Thyroid gland (tissue), 4 donors: ENCODE results near the gene MKNK2. TPM values are rescaled to one million over a fixed set of nuclear protein-coding genes. Genes with fewer than 3 reads are reported as not detected.
A peak's percentile ranks its signal among the peaks of the same experiment; 100 is the strongest.

Experiments
- DNase-seq, 2 donors: peaks; one replicate each; pipeline ENCODE4 v3.0.0-alpha.2; 2019
- H3K27ac ChIP-seq, 3 donors: fragments of 200-600 bp; sonication (generic); 1 replicate in 2 of 3; 2 replicates in 1 of 3; pipeline ENCODE4 v1.5.1; 2016 to 2019; ENCODE audit warnings: mild to moderate bottlenecking in 1 of 3, moderate library complexity in 1 of 3
- H3K27me3 ChIP-seq: fragments of 200-600 bp; sonication (generic); one replicate; pipeline ENCODE4 v1.5.1; 2019
- H3K36me3 ChIP-seq, 2 donors: fragments of 200-600 bp; sonication (generic); one replicate each; pipeline ENCODE4 v1.5.1; 2016 to 2019
- H3K4me1 ChIP-seq, 2 donors: fragments of 200-600 bp; sonication (generic); one replicate each; pipeline ENCODE4 v1.5.1; 2017 to 2019
- H3K4me3 ChIP-seq, 3 donors: fragments of 200-600 bp; sonication (generic); replicated peaks in 1 of 3; 1 replicate in 2 of 3; 2 replicates in 1 of 3; pipeline ENCODE4 v1.5.1; 2016; ENCODE audit warnings: mild to moderate bottlenecking in 1 of 3
- H3K9me3 ChIP-seq: fragments of 200-600 bp; sonication (generic); one replicate; pipeline ENCODE4 v1.5.1; 2017
- POLR2A ChIP-seq, 2 donors: fragments of 450-650 bp; IDR thresholded peaks; one replicate each; pipeline ENCODE4 v1.6.1; 2017; ENCODE audit warnings: antibody characterized with exemption in 2 of 2, mild to moderate bottlenecking in 2 of 2, moderate library complexity in 1 of 2
- WGBS, 2 donors: methylation state at CpG; one replicate each; pipeline ENCODE4 v1.1.5; 2017; 5-methylcytosine and 5-hydroxymethylcytosine counted together
- intact Hi-C: fragments of 100-400 bp; cut with DNase I; formaldehyde crosslinking; loops from one replicate; pipeline ENCODE4 v1.15.1; 2023
- total RNA-seq, 4 donors: library from RNA; depleted of rRNA; stranded (reverse); fragments of >200 nt; gene quantifications; one replicate each; pipeline ENCODE4 v1.2.3, GENCODE V29; 2016
- TF ChIP-seq, protein P1 (sequence below), 6 experiments: fragments of 200-600 bp in 3 of 6; fragments of 450-650 bp in 3 of 6; sonication (generic) in 3 of 6; IDR thresholded peaks; one replicate each; pipeline ENCODE4 v1.5.1; 2016 to 2019; ENCODE audit warnings: antibody characterized with exemption in 6 of 6, mild to moderate bottlenecking in 2 of 6, inconsistent platforms in 1 of 6, moderate library complexity in 1 of 6

MKNK2 gene
- total RNA-seq, 4 donors from 2014 or later = 106 to 161 (median 123) TPM

DNA sequence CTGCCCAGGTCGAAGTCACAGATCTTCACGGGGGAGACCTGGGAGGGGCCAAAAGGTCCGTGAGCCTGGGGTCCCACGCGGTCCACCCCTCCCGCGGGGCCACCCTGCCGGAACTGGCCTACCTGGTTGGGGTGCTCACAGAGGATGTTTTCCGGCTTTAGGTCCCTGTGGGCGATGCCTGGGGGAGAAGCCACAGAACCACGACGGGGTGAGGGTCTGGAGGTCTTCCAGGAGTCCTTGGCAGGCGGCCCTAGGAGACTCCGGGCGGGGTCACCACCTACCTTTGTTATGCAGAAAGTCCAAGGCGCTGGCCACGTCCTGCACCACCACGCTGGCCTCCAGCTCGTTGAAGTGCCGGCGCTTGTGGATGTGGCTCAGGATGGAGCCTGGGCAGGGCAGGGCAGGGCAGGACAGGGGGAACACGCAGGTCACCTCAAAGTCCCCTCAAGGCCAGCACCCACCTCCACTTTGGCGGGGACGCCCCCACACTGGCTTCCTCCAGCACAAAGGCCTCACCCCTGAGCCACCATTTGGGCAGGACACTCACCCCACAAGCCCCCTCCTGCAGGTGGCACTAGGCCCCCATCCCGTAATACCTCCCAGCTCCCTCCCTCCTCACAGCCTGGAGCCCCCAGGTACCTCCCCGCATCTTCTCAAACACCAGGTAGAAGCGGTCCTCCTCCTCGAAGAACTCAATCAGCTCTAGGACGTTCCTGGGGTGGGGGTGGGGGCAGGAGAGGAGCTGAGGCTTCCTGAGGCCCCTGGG, 8.4 kb downstream of the MKNK2 start:
- peak overlapping the region in 1 of 3 donors; percentile 19 for H3K4me3 ChIP-seq
- peak overlapping the region; percentile 75 to 100 (median 85) for H3K27ac ChIP-seq
- peaks cover 67 to 70% of the 10 kb centered on the region in 2 donors for H3K36me3 ChIP-seq
- TF ChIP-seq, protein P1, sequence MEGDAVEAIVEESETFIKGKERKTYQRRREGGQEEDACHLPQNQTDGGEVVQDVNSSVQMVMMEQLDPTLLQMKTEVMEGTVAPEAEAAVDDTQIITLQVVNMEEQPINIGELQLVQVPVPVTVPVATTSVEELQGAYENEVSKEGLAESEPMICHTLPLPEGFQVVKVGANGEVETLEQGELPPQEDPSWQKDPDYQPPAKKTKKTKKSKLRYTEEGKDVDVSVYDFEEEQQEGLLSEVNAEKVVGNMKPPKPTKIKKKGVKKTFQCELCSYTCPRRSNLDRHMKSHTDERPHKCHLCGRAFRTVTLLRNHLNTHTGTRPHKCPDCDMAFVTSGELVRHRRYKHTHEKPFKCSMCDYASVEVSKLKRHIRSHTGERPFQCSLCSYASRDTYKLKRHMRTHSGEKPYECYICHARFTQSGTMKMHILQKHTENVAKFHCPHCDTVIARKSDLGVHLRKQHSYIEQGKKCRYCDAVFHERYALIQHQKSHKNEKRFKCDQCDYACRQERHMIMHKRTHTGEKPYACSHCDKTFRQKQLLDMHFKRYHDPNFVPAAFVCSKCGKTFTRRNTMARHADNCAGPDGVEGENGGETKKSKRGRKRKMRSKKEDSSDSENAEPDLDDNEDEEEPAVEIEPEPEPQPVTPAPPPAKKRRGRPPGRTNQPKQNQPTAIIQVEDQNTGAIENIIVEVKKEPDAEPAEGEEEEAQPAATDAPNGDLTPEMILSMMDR (IDR thresholded peaks at IDR 0.05) = no peak
- no peak for TF ChIP-seq POLR2A (IDR thresholded peaks at IDR 0.05)
- DNase-seq = peak; percentile 51 to 63
- H3K27me3 ChIP-seq = no peaks in the 10 kb centered on the region
- H3K9me3 ChIP-seq = no peaks in the 10 kb centered on the region
- intact Hi-C loops = no loop called here
- WGBS, 2 donors = 54 to 83% methylated on average over 6 to 8 of the region's 29 CpGs
- H3K4me1 ChIP-seq = peaks cover 56 to 79% of the 10 kb centered on the region in 2 donors

DNA sequence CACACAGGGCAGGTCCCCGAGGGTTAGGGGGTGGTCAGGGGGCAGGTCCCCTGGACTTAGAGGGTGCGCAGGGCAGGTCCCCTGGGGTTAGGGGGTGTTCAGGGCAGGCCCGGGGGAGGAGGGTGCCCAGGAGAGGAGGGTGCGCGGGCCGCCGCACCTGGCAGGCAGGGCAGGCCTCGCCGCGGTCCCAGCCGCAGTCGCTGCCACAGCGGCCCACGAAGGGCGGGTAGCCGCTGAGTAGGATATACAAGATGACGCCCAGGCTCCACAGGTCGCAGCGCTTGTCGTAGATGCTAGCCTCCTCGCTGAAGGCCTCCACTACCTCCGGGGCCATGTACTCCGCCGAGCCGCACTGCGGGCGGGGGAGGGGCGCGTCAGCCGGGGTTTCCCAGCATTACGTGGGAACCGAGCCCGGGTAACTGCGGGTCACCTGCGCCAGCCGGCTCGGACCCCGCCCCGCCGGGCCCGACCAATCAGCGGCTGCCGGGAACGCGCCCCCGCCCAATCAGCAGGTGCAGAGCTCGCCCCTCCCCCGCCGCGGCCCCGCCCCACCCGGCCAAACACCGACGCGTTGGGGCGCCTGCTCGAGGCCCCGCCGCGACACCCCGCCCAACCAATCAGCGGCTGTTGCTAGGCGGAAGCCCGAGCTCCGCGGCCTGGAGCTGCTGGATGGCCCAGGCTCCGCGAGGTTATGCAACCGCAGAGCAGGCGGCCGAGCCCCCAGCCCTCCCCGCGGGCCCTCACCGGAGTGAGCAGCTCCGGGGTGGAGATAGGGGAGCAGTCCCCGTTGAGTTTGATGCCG, 9.2 kb downstream of the MKNK2 start:
- Histone ChIP-seq H3K4me3 (peak overlapping the region in 1 of 3 donors; percentile 19), H3K9me3 (no peaks in the 10 kb centered on the region), H3K4me1 (peaks cover 51 to 77% of the 10 kb centered on the region in 2 donors), H3K36me3 (peaks cover 66 to 70% of the 10 kb centered on the region in 2 donors), H3K27me3 (no peaks in the 10 kb centered on the region), H3K27ac (peak overlapping the region; percentile 77 to 100 (median 85))
- peak; percentile 96 for DNase-seq
- WGBS, 2 donors = 61 to 62% methylated on average over 5 to 16 of the region's 77 CpGs
- intact Hi-C loops = no loop called here
- TF ChIP-seq POLR2A (IDR thresholded peaks at IDR 0.05) = no peak
- TF ChIP-seq, protein P1 (IDR thresholded peaks at IDR 0.05) = no peak

DNA sequence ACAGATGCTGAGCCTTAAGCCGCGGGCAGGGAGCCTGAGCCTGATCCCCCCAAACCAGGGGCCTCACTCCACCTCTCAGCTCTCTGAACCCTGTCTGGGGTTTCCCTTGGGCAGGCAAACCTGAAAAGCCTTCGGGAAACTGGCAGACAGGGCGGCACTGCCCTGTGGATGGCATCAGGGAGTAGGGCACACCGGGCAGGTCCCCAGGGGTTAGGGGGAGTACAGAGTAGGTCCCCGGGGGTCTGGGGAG, 9.7 kb downstream of the MKNK2 start:
- H3K27ac ChIP-seq = peak overlapping the region; percentile 77 to 97 (median 85)
- no peaks in the 10 kb centered on the region for H3K27me3 ChIP-seq
- TF ChIP-seq POLR2A (IDR thresholded peaks at IDR 0.05) = no peak
- TF ChIP-seq, protein P1 (IDR thresholded peaks at IDR 0.05) = no peak
- intact Hi-C loops = no loop called here
- no peak overlapping the region for H3K4me3 ChIP-seq
- H3K9me3 ChIP-seq = no peaks in the 10 kb centered on the region
- H3K4me1 ChIP-seq = peaks cover 51 to 72% of the 10 kb centered on the region in 2 donors
- DNase-seq = no peak
- 60% methylated on average over 1 of the region's 6 CpGs; no CpG with 5 or more reads in 1 of the 2 donors for WGBS, 2 donors
- H3K36me3 ChIP-seq = peaks cover 60 to 67% of the 10 kb centered on the region in 2 donors

DNA sequence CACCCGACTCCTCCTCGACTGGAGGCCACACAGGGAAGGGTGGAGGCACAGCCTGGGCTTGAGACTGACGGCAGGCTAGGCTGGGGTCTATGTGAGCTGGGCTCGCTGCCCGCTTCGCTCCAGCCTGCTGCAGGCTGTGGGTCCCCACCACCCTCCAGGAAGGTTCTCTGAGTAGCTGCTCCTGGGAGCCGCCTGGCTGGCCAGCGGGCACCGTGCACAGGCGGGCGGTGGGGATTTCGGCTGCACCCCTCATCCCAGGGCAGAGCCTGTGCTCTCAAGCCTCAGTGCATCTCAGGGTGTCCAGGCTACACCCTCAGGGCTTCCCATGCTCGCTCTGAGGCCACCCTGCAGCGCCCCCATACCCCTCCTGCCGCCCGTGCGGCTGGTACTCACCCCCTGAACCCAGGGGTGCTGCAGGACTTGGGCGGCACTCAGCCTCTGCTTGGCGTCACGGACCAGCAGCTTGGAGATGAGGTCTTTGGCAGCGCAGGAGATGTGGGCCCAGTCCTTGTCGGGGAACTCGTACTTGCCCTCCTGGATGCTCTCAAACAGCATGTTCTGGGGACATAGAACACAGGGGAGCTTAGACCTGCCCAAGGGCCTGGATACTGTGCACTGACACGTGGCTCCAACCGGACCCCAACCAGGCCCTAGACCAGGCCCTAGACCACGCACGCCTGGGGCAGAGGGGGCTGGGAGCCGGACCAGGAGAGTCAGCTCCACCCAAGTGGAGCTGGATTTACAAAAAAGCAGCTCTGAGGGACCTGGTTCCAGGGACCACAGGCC, 10.2 kb downstream of the MKNK2 start:
- intact Hi-C loops = no loop called here
- TF ChIP-seq, protein P1 (IDR thresholded peaks at IDR 0.05) = no peak
- no peak for TF ChIP-seq POLR2A (IDR thresholded peaks at IDR 0.05)
- no peaks in the 10 kb centered on the region for H3K27me3 ChIP-seq
- peak; percentile 64 to 68 for DNase-seq
- H3K4me1 ChIP-seq = peaks cover 49 to 67% of the 10 kb centered on the region in 2 donors
- H3K36me3 ChIP-seq = peaks cover 55 to 62% of the 10 kb centered on the region in 2 donors
- peak overlapping the region; percentile 77 to 97 (median 85) for H3K27ac ChIP-seq
- no peaks in the 10 kb centered on the region for H3K9me3 ChIP-seq
- no peak overlapping the region for H3K4me3 ChIP-seq
- 38 to 81% methylated on average over 5 to 14 of the region's 28 CpGs for WGBS, 2 donors
